ENCODE results near the gene APOA5.
A peak's percentile ranks its signal among the peaks of the same experiment; 100 is the strongest.

APOA5 gene

DNA sequence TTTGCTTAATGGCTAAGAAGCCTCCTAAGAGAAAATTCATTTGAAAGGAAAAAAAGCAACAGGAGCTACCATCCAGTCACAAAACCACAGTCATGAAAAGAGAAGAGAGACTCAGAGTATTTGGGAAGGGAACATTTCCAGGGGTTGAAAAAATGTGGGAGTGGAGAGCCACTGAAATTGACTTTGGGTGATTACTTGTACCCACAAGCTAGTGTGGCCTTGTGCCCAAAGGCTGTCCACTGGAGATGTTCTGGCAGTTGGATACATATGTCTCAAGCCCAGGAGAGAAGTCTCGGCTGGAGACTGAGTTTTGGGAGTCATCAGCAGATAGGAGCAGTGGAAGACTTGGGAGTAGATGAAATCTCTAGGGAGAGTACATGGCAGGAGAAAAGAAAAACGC is 3.2 kb upstream of the APOA5 start:
- no peak for DNase-seq

DNA sequence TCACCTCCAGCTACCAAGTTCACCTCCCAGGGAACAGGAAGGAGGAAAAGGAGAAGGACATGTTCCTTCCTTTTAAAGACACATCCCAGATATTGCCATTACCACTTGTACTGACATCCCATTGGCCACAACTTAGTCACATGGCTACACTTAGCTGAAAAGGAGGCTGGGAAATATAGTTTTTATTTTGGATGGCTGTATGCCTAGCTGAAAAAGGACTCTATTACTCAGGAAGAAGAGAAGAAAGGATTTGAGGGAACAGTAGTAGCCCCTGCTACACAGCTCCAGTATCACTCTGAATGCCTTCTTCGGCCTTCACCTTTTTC is 2.1 kb upstream of the APOA5 start:
- DNase-seq, result no peak

DNA sequence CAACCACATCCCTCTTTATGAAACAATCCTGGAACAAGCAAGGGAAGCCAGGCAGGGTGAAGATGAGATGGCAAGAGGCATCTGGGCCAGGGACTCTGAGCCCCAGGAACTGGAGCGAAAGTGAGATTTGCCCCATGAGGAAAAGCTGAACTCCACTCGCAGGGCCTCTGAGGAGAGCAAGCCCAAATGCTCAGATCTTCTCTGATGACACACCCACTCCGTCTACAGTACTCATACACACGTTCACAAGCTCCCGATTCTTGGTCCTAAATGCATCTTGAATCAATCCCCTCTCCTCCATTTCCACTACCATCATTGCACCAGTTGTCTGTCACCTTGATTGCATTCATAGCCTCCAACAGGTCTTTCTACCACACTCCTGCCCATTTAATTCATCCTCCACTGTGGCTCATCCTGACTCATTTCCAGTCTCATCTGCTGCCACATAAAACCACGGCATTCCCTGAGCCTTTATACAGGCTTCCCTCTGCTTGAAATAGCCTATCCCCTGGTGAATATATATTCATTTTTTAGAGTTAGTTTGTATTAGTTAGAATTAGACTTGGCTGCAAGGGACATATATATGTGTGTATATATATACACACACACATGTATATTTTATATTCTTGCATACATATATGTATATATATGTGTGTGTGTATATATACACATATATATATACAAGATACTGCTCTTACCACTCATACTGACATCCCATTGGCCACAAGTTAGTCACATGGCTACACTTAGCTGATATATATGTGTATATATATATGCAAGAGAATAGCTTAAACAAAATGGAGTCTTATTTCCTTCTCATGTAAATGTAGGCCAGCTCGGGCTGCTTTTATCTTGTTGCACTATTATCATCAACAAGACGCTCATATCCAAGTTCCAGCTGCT is 1.4 kb upstream of the APOA5 start:
- no peak for DNase-seq

DNA sequence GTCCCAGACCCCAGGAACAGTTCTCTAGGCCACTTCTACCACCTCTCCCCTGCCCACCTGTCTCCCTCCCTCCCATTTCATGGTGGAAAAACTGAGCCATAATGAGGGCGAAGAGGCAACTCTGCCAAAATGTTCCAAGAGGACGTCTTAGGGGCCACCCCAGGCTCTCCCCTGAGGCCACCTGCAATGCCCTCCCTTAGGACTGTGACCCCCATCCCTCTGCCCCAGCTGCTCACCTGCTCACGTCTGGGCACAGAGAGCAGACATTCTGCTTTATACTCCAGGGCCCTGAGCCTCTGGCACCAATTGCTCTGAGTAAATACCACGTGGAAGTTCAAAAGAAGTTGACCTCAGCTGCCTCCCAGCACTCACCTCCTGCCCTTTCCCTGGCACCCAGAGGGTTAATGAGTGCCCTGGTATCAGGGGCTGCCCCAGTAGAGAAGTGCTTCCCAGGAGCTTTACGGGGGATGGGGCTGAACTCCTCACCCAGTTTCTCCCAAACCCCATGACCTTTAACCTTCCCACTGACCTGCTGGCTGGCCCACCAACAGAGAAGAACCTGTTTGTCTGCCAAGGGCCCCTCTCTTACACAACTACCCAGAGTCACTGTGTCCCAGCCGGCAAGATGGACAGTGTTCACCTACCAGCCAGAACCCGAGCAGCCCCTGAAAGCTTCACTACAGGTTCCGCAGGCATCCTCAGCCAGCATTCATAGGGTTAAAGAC is 627 bp upstream of the APOA5 start:
- DNase-seq, result no peak

DNA sequence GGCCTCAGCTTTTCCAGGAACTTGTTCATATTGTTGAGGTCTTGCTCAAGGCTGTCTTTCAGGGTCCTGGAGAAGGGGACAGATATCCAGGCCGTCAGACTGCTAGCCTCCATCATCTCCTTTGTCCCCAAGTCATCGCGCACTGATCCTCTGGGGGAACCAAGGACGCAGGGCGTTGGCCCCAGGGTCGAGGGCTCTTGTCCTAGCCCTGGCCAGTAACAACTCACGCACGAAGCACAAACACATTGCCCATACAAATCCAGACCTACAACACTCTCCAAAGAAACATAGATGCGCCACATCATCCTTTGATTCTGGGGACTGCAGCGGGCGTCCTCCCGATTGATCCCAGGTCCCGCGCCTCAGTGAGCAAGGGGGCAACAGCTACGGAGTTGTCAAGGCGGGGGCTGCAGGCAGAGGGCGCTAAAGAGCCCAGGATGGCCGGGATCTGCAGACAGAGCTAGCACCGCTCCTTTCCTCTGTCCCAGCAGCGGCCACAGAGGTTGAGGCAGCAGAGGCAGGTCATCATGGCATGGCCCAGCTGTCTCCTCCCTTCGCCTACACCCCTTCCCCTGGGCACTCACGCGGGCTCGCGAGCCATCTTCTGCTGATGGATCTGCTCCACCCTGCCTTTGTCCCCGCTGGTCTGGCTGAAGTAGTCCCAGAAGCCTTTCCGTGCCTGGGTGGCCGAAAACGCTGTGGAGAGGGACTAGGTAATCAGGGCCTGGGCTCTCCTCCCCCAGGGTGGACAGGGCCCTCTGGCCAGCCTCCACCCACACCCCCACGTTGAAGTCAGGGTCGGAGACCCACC is 472 bp downstream of the APOA5 start:
- peak; percentile 59 for DNase-seq

DNA sequence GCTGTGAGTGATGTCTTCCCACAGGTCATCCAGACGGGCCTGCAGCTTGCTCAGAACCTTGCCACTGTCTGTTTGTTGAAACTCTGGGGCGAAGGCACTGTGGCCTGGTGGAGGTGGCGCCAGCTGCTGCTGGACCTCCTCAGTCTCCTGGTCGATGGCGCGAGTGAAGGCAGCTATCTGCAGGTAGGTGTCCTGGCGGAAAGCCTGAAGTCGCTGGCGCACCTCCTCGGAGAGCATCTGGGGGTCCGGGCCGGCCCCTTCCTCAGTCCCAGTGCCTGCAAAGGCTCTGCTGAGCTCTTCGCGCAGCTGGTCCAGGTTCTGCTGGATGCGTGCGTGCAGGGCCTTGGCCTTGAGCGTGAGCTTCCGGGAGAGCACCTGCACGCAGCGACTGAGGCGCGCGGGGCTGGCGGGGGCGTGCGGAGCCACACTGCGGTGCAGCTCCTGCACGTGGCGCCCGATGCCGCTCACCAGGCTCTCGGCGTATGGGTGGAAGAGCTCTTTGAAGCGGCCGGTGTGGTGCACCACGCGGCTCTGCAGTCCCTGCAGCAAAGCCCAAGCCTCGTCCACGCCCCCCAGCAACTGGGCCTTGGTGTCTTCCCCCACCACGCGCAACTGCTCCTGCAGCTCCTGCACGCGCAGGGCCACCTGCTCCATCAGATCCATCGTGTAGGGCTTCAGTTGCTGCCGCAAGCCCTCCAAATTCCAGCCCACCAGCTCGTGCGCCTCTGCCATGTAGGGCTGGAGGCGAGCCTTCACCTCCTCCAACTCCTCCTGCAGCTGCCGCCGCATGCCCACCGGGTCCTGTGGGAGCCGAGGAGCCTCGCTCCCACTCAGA is 1.3 kb downstream of the APOA5 start:
- DNase-seq, result no peak

DNA sequence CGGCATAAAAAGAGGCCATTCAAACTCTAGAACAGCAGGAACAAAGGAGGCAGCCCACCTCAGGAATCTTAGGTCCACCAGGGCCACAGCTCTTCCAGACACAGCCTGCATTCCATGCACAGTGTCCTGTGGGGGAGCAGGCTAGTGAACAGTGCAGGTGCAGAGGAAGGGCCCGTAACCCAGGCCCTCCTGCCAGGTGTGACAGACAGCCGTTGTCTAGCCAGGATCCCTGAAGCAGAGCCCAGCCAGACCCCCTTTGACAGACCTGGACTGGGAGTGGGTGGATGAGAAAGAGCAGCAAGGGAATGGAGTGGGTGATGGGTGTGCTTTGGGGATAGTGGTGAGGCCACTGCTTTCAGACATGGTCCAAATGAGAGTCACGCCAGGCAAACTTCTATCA is 2.7 kb downstream of the APOA5 start:
- DNase-seq, result no peak

DNA sequence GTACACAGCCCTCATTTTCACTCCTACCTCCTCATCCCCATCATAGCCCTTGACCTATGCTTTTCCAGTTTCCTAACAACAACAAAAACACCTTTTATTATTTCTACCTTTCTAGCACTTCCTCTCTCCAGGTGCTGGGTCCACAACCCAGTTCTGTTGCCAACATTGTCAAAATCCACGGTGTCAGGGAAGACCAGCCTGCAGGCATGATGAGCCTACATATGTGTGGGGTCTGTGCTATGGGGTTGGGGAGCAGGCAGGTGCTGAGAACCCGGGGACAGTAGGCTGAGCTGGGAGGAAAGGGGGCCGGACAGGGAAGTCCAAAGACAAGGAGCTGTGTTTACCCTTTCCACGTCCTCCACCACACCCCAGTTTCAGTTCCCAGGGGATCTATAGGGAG is 3.1 kb downstream of the APOA5 start:
- no peak for DNase-seq

DNA sequence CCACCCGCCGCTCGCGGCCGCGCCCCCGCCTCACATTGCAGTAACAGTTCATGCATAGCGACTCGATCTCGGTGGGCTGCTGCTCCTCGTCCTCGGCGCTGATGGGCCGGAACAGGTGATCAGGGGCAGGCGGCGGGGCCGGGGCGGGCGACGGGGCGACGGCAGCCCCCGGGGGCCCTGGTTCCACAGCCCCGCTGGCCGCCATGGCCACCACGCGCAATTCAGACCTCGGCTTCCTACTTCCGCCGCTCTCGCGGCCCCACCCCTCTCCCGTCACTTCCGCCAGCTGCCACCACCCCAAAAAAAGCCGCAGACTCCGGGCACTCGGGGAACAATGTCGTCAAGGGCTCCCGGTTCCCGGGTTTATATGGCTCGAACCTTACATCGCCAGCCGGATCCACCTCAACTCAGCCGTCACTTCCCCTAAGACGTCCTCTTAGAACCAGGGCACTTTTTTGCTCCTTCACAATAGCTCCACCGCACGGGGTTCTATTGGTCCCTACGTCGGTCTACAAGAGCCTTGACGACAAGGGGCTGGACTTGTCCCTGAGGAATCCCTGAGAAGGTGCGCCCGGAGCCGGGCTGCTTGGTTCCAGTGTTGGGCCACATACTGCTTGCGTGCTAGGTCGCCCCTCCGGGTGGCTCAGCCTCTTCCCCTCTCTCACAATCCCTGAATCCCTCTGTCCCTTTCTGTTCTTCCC is 3.7 kb downstream of the APOA5 start, which contains the start of gene ZPR1:
Gene ZPR1 (minus strand): TSS at position 238 of the 701 bp plus-strand sequence. CDS start 33 bp downstream, at position 205.
- DNase-seq, result peak; percentile 80

DNA sequence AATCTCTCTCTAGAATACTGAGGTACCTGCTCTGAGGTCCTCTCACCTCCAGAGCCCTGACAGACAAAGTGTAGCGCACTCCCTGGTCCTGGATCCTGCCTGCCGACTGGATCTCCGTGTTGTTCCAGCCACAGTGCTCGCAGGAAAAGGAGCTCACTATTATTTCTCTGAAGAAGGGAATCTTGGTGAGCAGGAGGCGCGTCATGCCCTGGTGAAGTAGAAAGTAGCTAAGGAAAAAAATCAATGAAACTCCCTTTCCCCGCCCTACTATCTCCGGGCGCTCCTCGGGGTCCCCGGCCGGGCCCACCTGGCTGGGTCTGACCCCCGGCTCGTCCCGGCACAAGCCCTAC is 4.3 kb downstream of the APOA5 start:
- no peak for DNase-seq

DNA sequence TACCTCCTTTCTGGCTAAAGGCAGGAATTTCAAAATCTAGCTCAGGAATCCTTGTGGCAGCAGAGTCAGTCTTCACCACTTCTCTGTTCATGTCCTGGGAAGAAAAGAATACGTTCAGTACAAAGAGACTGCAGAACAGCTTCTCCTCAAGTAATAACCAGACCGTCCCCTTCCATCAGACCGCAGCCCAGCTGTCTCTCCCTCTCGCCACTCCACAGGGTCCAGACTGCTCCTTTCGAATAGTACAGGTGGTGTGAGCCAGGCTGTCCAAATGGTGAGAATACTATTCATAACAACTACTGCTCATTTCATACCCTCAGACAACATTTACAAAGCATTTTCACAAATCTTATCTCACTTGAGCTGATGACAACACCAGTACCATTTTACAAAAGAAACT is 4.7 kb downstream of the APOA5 start:
- DNase-seq, result no peak

DNA sequence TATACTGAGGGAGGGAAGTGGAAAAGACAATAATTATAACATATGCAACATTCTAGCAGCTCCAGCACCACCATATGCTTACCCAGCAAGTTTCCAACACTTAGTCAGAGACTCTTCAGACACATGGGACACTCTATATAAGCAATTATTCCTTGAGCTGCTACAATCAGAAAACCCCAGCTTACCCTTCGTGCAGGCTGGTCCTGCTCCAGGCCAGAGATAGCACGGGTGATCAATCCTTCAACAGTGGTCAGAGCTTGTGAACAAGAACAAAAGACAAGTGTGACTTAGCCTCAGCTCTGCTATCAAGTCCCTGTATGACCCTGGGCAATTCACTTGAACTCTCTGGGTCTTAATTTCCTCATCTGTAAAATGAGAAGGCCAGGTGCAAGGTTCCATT is 5.4 kb downstream of the APOA5 start:
- DNase-seq, result no peak

DNA sequence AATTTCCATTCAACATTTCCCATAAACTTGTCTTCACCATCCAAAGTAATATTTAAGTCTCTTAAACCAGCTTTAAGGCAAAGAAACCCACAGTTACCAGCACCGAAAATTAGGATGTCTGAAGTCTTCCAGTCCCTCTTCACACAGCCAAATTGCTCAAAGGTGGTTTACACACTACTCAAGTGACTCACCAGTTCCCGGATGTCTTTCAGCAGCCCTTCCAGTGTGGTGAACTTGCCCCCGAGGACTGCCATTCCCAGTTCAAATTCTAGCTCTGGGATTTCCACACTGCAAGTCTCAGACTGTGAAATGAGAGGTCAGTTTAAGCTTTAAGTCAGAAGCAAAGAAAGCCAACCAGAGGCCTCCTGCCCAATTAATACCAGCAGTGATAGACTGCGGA is 9.0 kb downstream of the APOA5 start:
- DNase-seq, result no peak

DNA sequence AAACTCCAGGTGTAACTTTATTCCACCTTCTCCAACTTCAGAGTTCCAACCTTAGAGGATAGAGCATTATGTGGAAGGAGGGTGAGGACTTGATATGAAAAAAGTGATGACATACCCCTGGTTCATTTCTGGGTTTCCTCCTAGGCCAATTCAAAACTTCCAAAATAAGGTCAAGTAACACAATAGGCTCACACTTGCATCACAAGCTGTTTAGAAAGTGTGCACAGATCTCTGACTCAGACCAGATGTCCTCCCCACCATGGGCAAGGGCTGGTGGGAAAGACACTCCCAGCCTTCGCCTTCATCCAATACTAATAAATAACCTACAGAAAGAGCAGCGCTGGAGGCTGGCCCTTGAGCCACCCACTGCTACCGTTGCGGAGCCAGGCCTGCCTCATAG is 13.1 kb downstream of the APOA5 start:
- no peak for DNase-seq

DNA sequence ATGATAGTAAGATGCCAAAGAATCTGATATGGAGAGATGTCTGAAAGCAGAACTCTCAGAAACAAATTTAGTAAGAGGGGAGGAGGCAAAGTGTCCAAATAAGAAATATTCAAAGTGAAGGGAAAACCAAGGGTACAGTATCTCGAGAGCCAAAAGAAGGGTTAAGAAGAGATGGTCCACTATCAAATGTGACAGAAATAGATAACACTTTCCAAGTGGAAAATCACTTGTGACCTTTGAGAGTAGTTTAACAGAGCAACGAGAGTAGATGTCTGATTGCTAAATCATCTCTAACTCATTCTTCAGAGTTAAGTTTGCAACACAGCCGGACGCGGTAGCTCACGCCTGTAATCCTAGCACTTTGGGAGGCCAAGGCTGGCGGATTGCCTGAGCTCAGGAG is 14.6 kb downstream of the APOA5 start:
- no peak for DNase-seq

DNA sequence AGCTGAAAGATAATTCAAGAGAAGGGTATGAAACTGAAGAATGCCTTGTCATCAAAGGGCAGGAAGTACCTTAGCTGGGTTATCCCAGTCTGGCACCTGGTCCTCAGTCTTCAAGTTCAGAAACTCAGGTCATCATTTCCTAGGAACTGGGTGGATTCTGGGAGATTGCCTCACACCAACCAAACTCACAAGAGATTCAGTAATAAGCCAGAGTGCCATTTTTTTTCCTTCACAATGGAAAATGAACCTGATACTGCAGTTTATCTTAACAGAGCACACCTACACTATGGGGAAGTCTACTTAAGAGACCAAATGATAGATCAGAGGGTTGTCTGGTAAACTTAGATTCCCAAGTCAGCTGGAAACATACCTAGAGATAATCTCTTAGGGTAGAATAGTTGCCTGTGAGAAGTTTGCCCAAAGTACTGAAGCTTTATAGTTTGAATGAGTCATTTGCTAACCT is 15.1 kb downstream of the APOA5 start:
- DNase-seq, result no peak

DNA sequence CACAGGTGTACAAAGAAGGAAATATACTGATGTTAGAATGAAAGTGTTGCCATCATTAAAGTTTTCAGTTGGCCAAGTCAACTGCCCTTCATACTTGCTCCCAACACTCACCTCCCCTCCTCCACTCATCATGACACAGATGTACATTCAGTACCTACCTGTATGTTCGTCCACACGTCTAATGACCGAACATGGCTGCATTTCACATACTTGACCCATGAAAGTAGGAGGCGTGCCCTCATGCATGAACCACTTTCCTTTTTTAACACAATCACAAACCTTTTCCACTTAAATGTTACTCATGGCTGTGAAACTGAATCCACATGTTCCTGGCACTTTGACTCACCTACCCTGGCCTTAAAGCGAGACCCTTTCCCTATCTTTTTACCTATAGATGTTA is 15.7 kb downstream of the APOA5 start:
- no peak for DNase-seq

DNA sequence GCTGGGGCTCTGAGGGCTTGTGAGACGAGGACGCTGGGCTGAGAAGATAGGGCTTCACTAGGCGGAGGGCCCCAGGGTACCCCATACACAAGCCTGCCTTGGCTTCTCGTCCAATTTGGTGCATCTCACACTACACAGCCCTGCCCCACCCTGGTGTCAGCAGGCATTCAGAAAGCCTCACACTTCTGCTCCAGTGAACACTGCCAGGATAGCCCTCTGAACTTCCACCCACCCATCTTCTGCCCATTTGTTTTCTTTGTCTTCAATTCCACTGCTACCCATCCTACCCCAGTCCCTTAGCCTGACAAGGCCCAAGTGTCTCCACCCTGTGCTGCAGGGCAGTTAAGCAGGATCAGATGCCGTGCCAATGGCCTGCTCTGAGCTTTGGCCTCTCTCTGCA is 17.0 kb downstream of the APOA5 start:
- DNase-seq, result no peak

DNA sequence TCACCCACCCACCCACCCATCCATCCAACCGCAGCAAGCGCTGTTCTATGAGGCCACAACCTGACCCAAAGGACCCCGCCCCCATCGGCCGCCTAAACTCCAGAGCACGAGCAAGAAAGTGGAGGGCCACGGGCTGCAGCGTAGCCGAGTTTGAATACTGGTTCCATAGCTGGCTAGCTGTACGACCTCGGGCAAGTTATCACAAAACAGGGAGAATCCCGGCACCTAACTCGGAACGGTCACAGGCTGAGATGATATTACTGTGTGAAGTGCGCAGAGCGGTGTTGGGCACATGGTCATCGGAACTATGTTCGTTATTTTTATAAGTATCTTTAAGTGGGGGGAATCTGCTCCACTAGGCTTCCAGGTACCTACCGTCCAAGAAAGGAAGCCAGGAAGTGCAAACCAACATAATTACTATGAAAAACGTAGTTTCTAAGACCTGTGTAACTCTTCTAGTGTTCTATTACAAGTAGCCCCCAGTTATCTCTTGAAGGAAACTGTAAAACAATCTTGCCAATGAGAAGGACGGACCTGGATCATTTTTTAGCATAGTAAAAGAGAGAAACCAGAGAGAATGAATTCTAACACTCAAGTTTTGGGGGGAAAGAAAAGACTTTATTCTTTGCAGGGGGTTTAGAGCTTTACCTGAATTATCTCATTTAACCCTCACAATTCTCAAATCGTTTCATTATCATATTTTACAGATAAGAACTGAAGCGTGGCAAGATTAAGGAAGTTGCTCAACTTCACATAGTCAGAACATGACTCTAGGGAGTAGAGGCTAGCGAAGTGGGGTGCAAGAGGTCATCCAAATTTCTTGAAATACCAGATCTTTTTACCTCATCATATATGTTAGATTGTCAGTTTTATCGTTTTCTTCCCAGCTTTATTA is 18.2 kb downstream of the APOA5 start:
- DNase-seq, result no peak

DNA sequence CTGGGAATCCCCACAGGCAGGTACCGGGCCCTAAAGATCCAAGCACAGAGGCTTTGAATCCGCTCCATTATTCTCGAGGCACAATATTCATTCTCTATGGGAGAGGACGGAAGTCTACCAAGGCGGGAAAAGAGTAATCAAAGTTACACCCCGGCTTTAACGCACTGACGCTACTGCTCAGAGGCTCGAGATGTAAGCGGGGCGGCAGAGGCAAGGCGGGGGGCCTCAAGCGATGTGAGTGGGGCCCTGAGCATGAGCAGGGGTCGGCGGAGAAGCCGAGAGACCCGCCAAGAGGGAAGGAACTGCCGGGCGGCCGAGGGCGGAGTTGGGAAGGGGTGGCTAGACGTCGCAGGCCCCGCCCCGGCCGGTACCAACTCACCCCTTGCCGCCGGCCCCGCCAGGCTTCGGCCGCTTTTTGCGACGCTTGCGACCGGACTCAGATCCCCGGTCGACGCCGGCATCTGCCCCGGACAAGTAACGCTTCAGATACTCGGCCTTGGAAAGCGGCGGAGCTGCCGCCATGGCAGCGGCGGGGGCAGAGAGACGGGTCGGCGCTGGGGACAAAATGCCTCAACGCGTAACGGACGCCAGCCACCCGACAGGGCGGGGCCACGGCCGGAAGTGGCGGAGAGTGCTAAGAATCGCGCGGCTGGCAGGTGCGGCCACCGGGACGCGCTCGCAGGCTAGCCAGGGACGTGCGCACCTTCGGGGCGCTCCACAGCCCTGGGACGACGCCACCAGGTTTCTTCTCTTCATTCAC is 19.1 kb downstream of the APOA5 start, which contains the start of gene BUD13:
Gene BUD13 (minus strand): TSS at position 545 of the 760 bp plus-strand sequence. CDS start 23 bp downstream, at position 522.
- DNase-seq, result peak; percentile 94

All from activated effector memory CD4-positive, alpha-beta T cell treated with Interleukin-2 at 50 U/mL for 16 hours (primary cell).